Measurements from ENCODE around the gene TTC23L.
"Not testable (repeated sequence)": the region's sequence is repeated elsewhere in the genome, so short reads cannot be mapped to it uniquely, and the experiment has no call there.

The TTC23L gene

GRCh38 chr5:34881246-34881645 lies 42.3 kb downstream of the TTC23L start:
- DNase-seq, result no peak

- DNase-seq, result peak; percentile 19
Measured at GRCh38 chr5:34886392-34887119, 47.6 kb downstream of the TTC23L start.

GRCh38 chr5:34889394-34889793 lies 50.4 kb downstream of the TTC23L start:
- no peak for DNase-seq

GRCh38 chr5:34891981-34892380 lies 53.0 kb downstream of the TTC23L start:
- DNase-seq, result no peak

- DNase-seq, result no peak
Measured at GRCh38 chr5:34892414-34892813, 53.5 kb downstream of the TTC23L start.

GRCh38 chr5:34894716-34895115 lies 55.8 kb downstream of the TTC23L start:
- no peak for DNase-seq

GRCh38 chr5:34895641-34896419 lies 56.9 kb downstream of the TTC23L start:
- DNase-seq, result no peak

- DNase-seq, result no peak
Measured at GRCh38 chr5:34897646-34898045, 58.7 kb downstream of the TTC23L start.

- DNase-seq, result peak; percentile 43
Measured at GRCh38 chr5:34898258-34898895, 59.4 kb downstream of the TTC23L start.

- DNase-seq, result peak; percentile 42
Measured at GRCh38 chr5:34899066-34899465, 60.1 kb downstream of the TTC23L start.

GRCh38 chr5:34900652-34901051 lies 61.7 kb downstream of the TTC23L start:
- peak; percentile 93 for DNase-seq

GRCh38 chr5:34903260-34903659 lies 64.3 kb downstream of the TTC23L start:
- DNase-seq, result no peak

- DNase-seq, result no peak
Measured at GRCh38 chr5:34905564-34905963, 66.6 kb downstream of the TTC23L start.

GRCh38 chr5:34913072-34913471 lies 74.1 kb downstream of the TTC23L start:
- no peak for DNase-seq

GRCh38 chr5:34914671-34915138 lies 75.7 kb downstream of the TTC23L start:
- DNase-seq, result no peak

- peak; percentile 88 for DNase-seq
Measured at GRCh38 chr5:34915139-34915855, 76.3 kb downstream of the TTC23L start, which contains the start of the genes BRIX1 and RAD1. Gene BRIX1, plus strand, starts transcription at chr5:34915711. Its CDS starts 28 bp downstream, at chr5:34915739. Gene RAD1, minus strand, starts transcription at chr5:34915504. Its CDS starts 612 bp downstream, at chr5:34914892.

- no peak for DNase-seq
Measured at GRCh38 chr5:34915856-34916192, 76.9 kb downstream of the TTC23L start.

GRCh38 chr5:34916518-34916917 lies 77.6 kb downstream of the TTC23L start:
- no peak for DNase-seq

- DNase-seq, result no peak
Measured at GRCh38 chr5:34918025-34918424, 79.1 kb downstream of the TTC23L start.

- no peak for DNase-seq
Measured at GRCh38 chr5:34919077-34919476, 80.1 kb downstream of the TTC23L start.

GRCh38 chr5:34923256-34923655 lies 84.3 kb downstream of the TTC23L start:
- not testable (repeated sequence) for DNase-seq

GRCh38 chr5:34923694-34924461 lies 84.9 kb downstream of the TTC23L start:
- no peak for DNase-seq
